Keratinocyte (primary cell): ENCODE data around the gene CLIC3. TPM values are rescaled to one million over a fixed set of nuclear protein-coding genes. Genes with fewer than 3 reads are reported as not detected.

Experiments
- DNase-seq: peaks from one replicate; pipeline ENCODE4 v3.0.0-alpha.2; 2011; ENCODE audit warnings: low read depth, missing footprints, low spot score
- FAIRE-seq: peaks from 2 replicates; lab custom pipeline; 2011; peaks lifted over from hg19 to GRCh38; lab: Jason Lieb, UNC
- H2AFZ ChIP-seq: 2 replicates; pipeline ENCODE4 v1.6.0; 2012; ENCODE audit warnings: low read length, control low read depth, inconsistent platforms; ENCODE audit not compliant: control insufficient read depth
- H3K27ac ChIP-seq: 2 replicates; pipeline ENCODE4 v1.5.1; 2011; ENCODE audit warnings: low read length; ENCODE audit not compliant: control insufficient read depth, insufficient read depth
- H3K27me3 ChIP-seq: 3 replicates; pipeline ENCODE4 v1.6.0; 2011; ENCODE audit warnings: low read length; ENCODE audit not compliant: control insufficient read depth, insufficient read depth; ENCODE audit errors: extremely low read depth
- H3K36me3 ChIP-seq, 2 experiments: 2 replicates in 1 of 2; 3 replicates in 1 of 2; pipeline ENCODE4 v1.5.1; 2011; ENCODE audit warnings: low read length in 2 of 2, mild to moderate bottlenecking in 1 of 2; ENCODE audit not compliant: control insufficient read depth in 2 of 2, insufficient read depth in 2 of 2; ENCODE audit errors: extremely low read depth in 1 of 2
- H3K4me1 ChIP-seq: 3 replicates; pipeline ENCODE4 v1.5.1; 2011; ENCODE audit warnings: low read length; ENCODE audit not compliant: control insufficient read depth, insufficient read depth; ENCODE audit errors: extremely low read depth
- H3K4me2 ChIP-seq: 3 replicates; pipeline ENCODE4 v1.6.0; 2011; ENCODE audit warnings: low read depth, low read length; ENCODE audit not compliant: control insufficient read depth, insufficient read depth; ENCODE audit errors: extremely low read depth
- H3K4me3 ChIP-seq, 3 experiments: fragments of 200-600 bp in 1 of 3; sonication (generic) in 1 of 3; 2 replicates in 2 of 3; 3 replicates in 1 of 3; pipeline ENCODE4 v1.5.1; 2011 to 2016; ENCODE audit warnings: low read length in 3 of 3, mild to moderate bottlenecking in 3 of 3, control low read depth in 2 of 3, inconsistent platforms in 1 of 3, low read depth in 1 of 3, mixed read lengths in 1 of 3, mixed run types in 1 of 3, moderate library complexity in 1 of 3; ENCODE audit not compliant: control insufficient read depth in 2 of 3, insufficient read depth in 2 of 3; ENCODE audit errors: extremely low read depth in 1 of 3
- H3K79me2 ChIP-seq: 2 replicates; pipeline ENCODE4 v1.6.0; 2012; ENCODE audit warnings: low read length; ENCODE audit not compliant: control insufficient read depth, insufficient read depth
- H3K9ac ChIP-seq: 3 replicates; pipeline ENCODE4 v1.6.0; 2011; ENCODE audit warnings: low read length; ENCODE audit not compliant: control insufficient read depth, insufficient read depth; ENCODE audit errors: extremely low read depth
- H3K9me1 ChIP-seq: 3 replicates; pipeline ENCODE4 v1.6.0; 2011; ENCODE audit warnings: low read length; ENCODE audit not compliant: control insufficient read depth, insufficient read depth; ENCODE audit errors: extremely low read depth
- H3K9me3 ChIP-seq: 2 replicates; pipeline ENCODE4 v1.5.1; 2012; ENCODE audit warnings: low read depth, low read length; ENCODE audit not compliant: control insufficient read depth
- H4K20me1 ChIP-seq: 3 replicates; pipeline ENCODE4 v1.6.0; 2011; ENCODE audit warnings: low read length; ENCODE audit not compliant: control insufficient read depth, insufficient read depth; ENCODE audit errors: extremely low read depth
- CTCF ChIP-seq, 3 experiments: IDR thresholded peaks in 1 of 3; conservative IDR thresholded peaks in 1 of 3; optimal IDR thresholded peaks in 1 of 3; 2 replicates in 2 of 3; 3 replicates in 1 of 3; pipeline versions ENCODE3 to v1.5.1; 2011; ENCODE audit warnings: low read length in 3 of 3, mild to moderate bottlenecking in 3 of 3, moderate library complexity in 2 of 3, control low read depth in 1 of 3, inconsistent platforms in 1 of 3; ENCODE audit not compliant: insufficient read depth in 2 of 3; ENCODE audit errors: extremely low read depth in 1 of 3
- EZH2 ChIP-seq: IDR thresholded peaks from one replicate; pipeline ENCODE4 v1.6.1; 2012; ENCODE audit warnings: inconsistent platforms, mild to moderate bottlenecking, low read length, moderate library complexity
- dilution Hi-C: fragments of 300-500 bp; cut with MboI; formaldehyde crosslinking; loops from one replicate; pipeline ENCODE4 v1.7.0; 2020; ENCODE audit warnings: low sequenced_read_pairs; ENCODE audit not compliant: extremely low pct_ligation_motif_present
- polyA plus RNA-seq, 5 experiments: library from polyadenylated mRNA; depleted of rRNA in 3 of 5; stranded (reverse) in 3 of 5; stranded (forward) in 1 of 5; unstranded in 1 of 5; fragments of >200 nt; gene quantifications; 1 replicate in 1 of 5; 2 replicates in 3 of 5; 3 replicates in 1 of 5; pipeline versions ENCODE4 v1.2.1 to v1.2.3, GENCODE V29; 2011 to 2012; ENCODE audit warnings: missing spikeins in 2 of 5, low read depth in 1 of 5, low replicate concordance in 1 of 5

CLIC3 gene
- polyA plus RNA-seq, 1 donor (not counting 4 experiments of a cell fraction or from before 2014, with no cell fraction given): 5.5 TPM

- no peaks in the 10 kb centered on the region for H3K27me3 ChIP-seq
- no peak within 1 kb of the TSS for H3K27ac ChIP-seq
- H3K4me1 ChIP-seq: peaks cover 12% of the 10 kb centered on the region
- FAIRE-seq (no peak), DNase-seq (no peak)
- H3K4me3 ChIP-seq: no peak within 1 kb of the TSS
- H3K36me3 ChIP-seq: no peaks in the 10 kb centered on the region
- dilution Hi-C loops: no loop called here
- H2AFZ ChIP-seq: no peak within 1 kb of the TSS
- TF ChIP-seq CTCF (optimal IDR thresholded peaks at IDR 0.05 in 1 of 3, IDR thresholded peaks at IDR 0.05 in 1 of 3, conservative IDR thresholded peaks at IDR 0.05 in 1 of 3; ENCODE audit: extremely low read depth in 1 of 3, insufficient read depth in 2 of 3, low read length in 3 of 3) (no peak), EZH2 (no peak)
- H3K4me2 ChIP-seq: no peak within 1 kb of the TSS
- H3K9me3 ChIP-seq: no peaks in the 10 kb centered on the region
- no peaks in the 10 kb centered on the region for H4K20me1 ChIP-seq
- H3K9ac ChIP-seq: no peak within 1 kb of the TSS
- H3K79me2 ChIP-seq: no peaks in the 10 kb centered on the region
- no peaks in the 10 kb centered on the region for H3K9me1 ChIP-seq
Observed at GRCh38 chr9:136951541-136952320, 44.6 kb downstream of the CLIC3 start, which contains the start of gene LCN12. LCN12 (plus strand) TSS chr9:136952273; CDS start chr9:136952328, 55 bp downstream.

GRCh38 chr9:136950656-136951276 is 45.6 kb downstream of the CLIC3 start:
- Histone ChIP-seq H3K27me3 (no peaks in the 10 kb centered on the region), H3K4me2 (peak overlapping the region; percentile 94), H3K9ac (peak overlapping the region; percentile 65), H3K9me1 (no peaks in the 10 kb centered on the region), H3K9me3 (no peaks in the 10 kb centered on the region), H3K27ac (no peak overlapping the region), H2AFZ (peak overlapping the region; percentile 95), H3K79me2 (no peaks in the 10 kb centered on the region), H3K4me1 (peaks cover 12% of the 10 kb centered on the region), H3K36me3 (no peaks in the 10 kb centered on the region), H3K4me3 (peak overlapping the region; percentile 63 to 70 (median 65)), H4K20me1 (no peaks in the 10 kb centered on the region)
- TF ChIP-seq EZH2: no peak
- FAIRE-seq (no peak), DNase-seq (no peak)
- dilution Hi-C loops: no loop called here
